Tibial artery (tissue), 4 donors: ENCODE measurements around the gene KRTAP10-1.

Source experiments
- DNase-seq, 2 donors: peaks; one replicate each; pipeline ENCODE4 v3.0.0-alpha.2; 2019
- H3K27ac ChIP-seq, 2 donors: fragments of 200-600 bp; sonication (generic) in 1 of 2; 1 replicate in 1 of 2; 2 replicates in 1 of 2; pipeline ENCODE4 v1.5.1; 2018 to 2019; ENCODE audit warnings: mild to moderate bottlenecking in 1 of 2
- H3K27me3 ChIP-seq, 2 donors: fragments of 200-600 bp; sonication (generic) in 1 of 2; one replicate each; pipeline versions ENCODE4 v1.5.1 to v1.6.0; 2016 to 2019
- H3K36me3 ChIP-seq, 3 donors: fragments of 200-600 bp; sonication (generic) in 2 of 3; one replicate each; pipeline ENCODE4 v1.5.1; 2016 to 2019; ENCODE audit warnings: mild to moderate bottlenecking in 2 of 3
- H3K4me1 ChIP-seq, 4 donors: fragments of 200-600 bp; sonication (generic) in 2 of 4; 1 replicate in 3 of 4; 2 replicates in 1 of 4; pipeline ENCODE4 v1.5.1; 2016 to 2019
- H3K4me3 ChIP-seq, 2 donors: fragments of 200-600 bp; sonication (generic) in 1 of 2; 1 replicate in 1 of 2; 2 replicates in 1 of 2; pipeline ENCODE4 v1.5.1; 2018 to 2019; ENCODE audit warnings: mild to moderate bottlenecking in 2 of 2
- H3K9me3 ChIP-seq, 3 donors: fragments of 200-600 bp; sonication (generic) in 1 of 3; one replicate each; pipeline ENCODE4 v1.5.1; 2016 to 2019
- CTCF ChIP-seq, 2 experiments: fragments of 200-600 bp in 1 of 2; fragments of 450-650 bp in 1 of 2; IDR thresholded peaks; one replicate each; pipeline ENCODE4 v1.5.1; 2017 to 2019; ENCODE audit warnings: antibody characterized with exemption in 2 of 2, mild to moderate bottlenecking in 1 of 2, moderate library complexity in 1 of 2
- intact Hi-C: fragments of 100-400 bp; cut with DNase I; formaldehyde crosslinking; loops from one replicate; pipeline ENCODE4 v1.15.0; 2023; ENCODE audit warnings: low total_unique reads

Gene KRTAP10-1

GRCh38 chr21:44548381-44548780 is 8.4 kb upstream of the KRTAP10-1 start:
- H3K9me3 ChIP-seq: peaks cover 6 to 13% (median 6%) of the 10 kb centered on the region in 3 donors
- no peaks in the 10 kb centered on the region for H3K4me1 ChIP-seq
- no peak overlapping the region for H3K27ac ChIP-seq
- DNase-seq: peak in 1 of 2 donors; percentile 9
- H3K27me3 ChIP-seq: peaks cover 0 to 29% of the 10 kb centered on the region in 2 donors
- no peak overlapping the region for H3K4me3 ChIP-seq
- intact Hi-C loops: no loop called here
- TF ChIP-seq CTCF (IDR thresholded peaks at IDR 0.05): no peak
- no peaks in the 10 kb centered on the region for H3K36me3 ChIP-seq

- DNase-seq: no peak
- no peak for TF ChIP-seq CTCF (IDR thresholded peaks at IDR 0.05)
- Histone ChIP-seq H3K9me3 (peaks cover 6 to 19% (median 6%) of the 10 kb centered on the region in 3 donors), H3K36me3 (no peaks in the 10 kb centered on the region), H3K27ac (no peak overlapping the region), H3K27me3 (peaks cover 0 to 29% of the 10 kb centered on the region in 2 donors), H3K4me1 (no peaks in the 10 kb centered on the region), H3K4me3 (no peak overlapping the region)
- intact Hi-C loops: no loop called here
These were observed 7.8 kb upstream of the KRTAP10-1 start for GRCh38 chr21:44547656-44548331.

GRCh38 chr21:44544566-44544965 is 4.6 kb upstream of the KRTAP10-1 start:
- no peak for DNase-seq

GRCh38 chr21:44542716-44543115 is 2.7 kb upstream of the KRTAP10-1 start:
- no peak for DNase-seq
- H3K4me1 ChIP-seq: no peaks in the 10 kb centered on the region
- no peak overlapping the region for H3K27ac ChIP-seq
- H3K9me3 ChIP-seq: peaks cover 6 to 25% (median 6%) of the 10 kb centered on the region in 3 donors
- H3K27me3 ChIP-seq: peaks cover 0 to 13% of the 10 kb centered on the region in 2 donors
- no peaks in the 10 kb centered on the region for H3K36me3 ChIP-seq
- no peak for TF ChIP-seq CTCF (IDR thresholded peaks at IDR 0.05)
- H3K4me3 ChIP-seq: no peak overlapping the region
- intact Hi-C loops: no loop called here

More at GRCh38 chr21:44544566-44544965, 4.6 kb upstream of the KRTAP10-1 start:
- no peaks in the 10 kb centered on the region for H3K4me1 ChIP-seq
- no peak for TF ChIP-seq CTCF (IDR thresholded peaks at IDR 0.05)
- H3K27me3 ChIP-seq: peaks cover 0 to 3% of the 10 kb centered on the region in 2 donors
- no peak overlapping the region for H3K4me3 ChIP-seq
- no peak overlapping the region for H3K27ac ChIP-seq
- H3K36me3 ChIP-seq: no peaks in the 10 kb centered on the region
- intact Hi-C loops: no loop called here
- peaks cover 6 to 25% (median 6%) of the 10 kb centered on the region in 3 donors for H3K9me3 ChIP-seq

GRCh38 chr21:44540741-44541288 is 820 bp upstream of the KRTAP10-1 start:
- intact Hi-C loops: no loop called here
- peaks cover 0 to 15% (median 0%) of the 10 kb centered on the region in 3 donors for H3K9me3 ChIP-seq

More at GRCh38 chr21:44540741-44541288, 820 bp upstream of the KRTAP10-1 start:
- Histone ChIP-seq H3K27ac (no peak overlapping the region), H3K4me3 (no peak overlapping the region), H3K27me3 (peaks cover 0 to 14% of the 10 kb centered on the region in 2 donors), H3K36me3 (no peaks in the 10 kb centered on the region), H3K4me1 (no peaks in the 10 kb centered on the region)
- no peak for TF ChIP-seq CTCF (IDR thresholded peaks at IDR 0.05)
- no peak for DNase-seq
